Activated CD4-positive, alpha-beta T cell treated with anti-CD3 and anti-CD28 coated beads for 1 hour (primary cell): ENCODE measurements around the gene BRMS1.
"Not testable (repeated sequence)": the region's sequence is repeated elsewhere in the genome, so short reads cannot be mapped to it uniquely, and the experiment has no call there.

ENCODE experiments used
- DNase-seq: peaks from one replicate; pipeline ENCODE4 v3.0.0-alpha.2; 2020

BRMS1 gene

GRCh38 chr11:66362481-66363147 lies 17.7 kb upstream of the BRMS1 start:
- no peak for DNase-seq

- DNase-seq: no peak
Measured at GRCh38 chr11:66361502-66361941, 16.6 kb upstream of the BRMS1 start.

- no peak for DNase-seq
Measured at GRCh38 chr11:66360406-66361073, 15.6 kb upstream of the BRMS1 start.

- DNase-seq: no peak
Measured at GRCh38 chr11:66359662-66360087, 14.8 kb upstream of the BRMS1 start.

- not testable (repeated sequence) for DNase-seq
Measured at GRCh38 chr11:66350560-66351235, 5.8 kb upstream of the BRMS1 start.

- DNase-seq: no peak
Measured at GRCh38 chr11:66349084-66349386, 4.1 kb upstream of the BRMS1 start.

- peak; percentile 77 for DNase-seq
Measured at GRCh38 chr11:66347425-66348276, 2.7 kb upstream of the BRMS1 start, which contains the start of gene B4GAT1. B4GAT1 (minus strand) TSS chr11:66347629; CDS start chr11:66347545, 84 bp downstream.

GRCh38 chr11:66346476-66347424 lies 1.8 kb upstream of the BRMS1 start:
- DNase-seq: no peak

GRCh38 chr11:66345316-66345649 lies 379 bp upstream of the BRMS1 start:
- no peak for DNase-seq

- DNase-seq: no peak
Measured at GRCh38 chr11:66343176-66343575, 1.7 kb downstream of the BRMS1 start.

- DNase-seq: no peak
Measured at GRCh38 chr11:66341502-66342126, 3.3 kb downstream of the BRMS1 start.

- DNase-seq: no peak
Measured at GRCh38 chr11:66340596-66341501, 4.1 kb downstream of the BRMS1 start.

- no peak for DNase-seq
Measured at GRCh38 chr11:66339686-66340483, 5.0 kb downstream of the BRMS1 start.

- no peak for DNase-seq
Measured at GRCh38 chr11:66339162-66339675, 5.7 kb downstream of the BRMS1 start.

GRCh38 chr11:66338276-66339161 lies 6.4 kb downstream of the BRMS1 start:
- no peak for DNase-seq

- no peak for DNase-seq
Measured at GRCh38 chr11:66337103-66337899, 7.6 kb downstream of the BRMS1 start.
